Measurements from ENCODE around the gene CXorf58.
"Not testable (repeated sequence)": the region's sequence is repeated elsewhere in the genome, so short reads cannot be mapped to it uniquely, and the experiment has no call there.

The CXorf58 gene

GRCh38 chrX:23888887-23889501 is 18.8 kb upstream of the CXorf58 start:
- no peak for DNase-seq (ENCODE audit: low read depth)
- TF ChIP-seq CTCF (IDR thresholded peaks at IDR 0.05; ENCODE audit: insufficient read depth, low read depth, low read length, missing control alignments): no peak
- no peak overlapping the region for H3K4me3 ChIP-seq (ENCODE audit: low read depth, low read length)

GRCh38 chrX:23890933-23891332 is 16.9 kb upstream of the CXorf58 start:
- H3K4me3 ChIP-seq (ENCODE audit: low read depth, low read length): no peak overlapping the region
- no peak for TF ChIP-seq CTCF (IDR thresholded peaks at IDR 0.05; ENCODE audit: insufficient read depth, low read depth, low read length, missing control alignments)
- no peak for DNase-seq (ENCODE audit: low read depth)

GRCh38 chrX:23894993-23895392 is 12.8 kb upstream of the CXorf58 start:
- DNase-seq (ENCODE audit: low read depth); H3K4me3 ChIP-seq (ENCODE audit: low read depth, low read length): not testable (repeated sequence)

GRCh38 chrX:23896539-23896938 is 11.3 kb upstream of the CXorf58 start:
- not testable (repeated sequence) for DNase-seq (ENCODE audit: low read depth); H3K4me3 ChIP-seq (ENCODE audit: low read depth, low read length)

- TF ChIP-seq CTCF (IDR thresholded peaks at IDR 0.05; ENCODE audit: insufficient read depth, low read depth, low read length, missing control alignments): no peak
- DNase-seq (ENCODE audit: low read depth): no peak
- H3K4me3 ChIP-seq (ENCODE audit: low read depth, low read length): no peak overlapping the region
These were observed 10.8 kb upstream of the CXorf58 start for GRCh38 chrX:23896981-23897380.

GRCh38 chrX:23898412-23898959 is 9.3 kb upstream of the CXorf58 start:
- no peak for DNase-seq (ENCODE audit: low read depth)
- TF ChIP-seq CTCF (IDR thresholded peaks at IDR 0.05; ENCODE audit: insufficient read depth, low read depth, low read length, missing control alignments): no peak
- no peak overlapping the region for H3K4me3 ChIP-seq (ENCODE audit: low read depth, low read length)

GRCh38 chrX:23900220-23900797 is 7.5 kb upstream of the CXorf58 start:
- no peak for DNase-seq (ENCODE audit: low read depth)
- no peak for TF ChIP-seq CTCF (IDR thresholded peaks at IDR 0.05; ENCODE audit: insufficient read depth, low read depth, low read length, missing control alignments)
- no peak overlapping the region for H3K4me3 ChIP-seq (ENCODE audit: low read depth, low read length)

- H3K4me3 ChIP-seq (ENCODE audit: low read depth, low read length): no peak overlapping the region
- DNase-seq (ENCODE audit: low read depth): peak; percentile 46
- no peak for TF ChIP-seq CTCF (IDR thresholded peaks at IDR 0.05; ENCODE audit: insufficient read depth, low read depth, low read length, missing control alignments)
These were observed 6.7 kb upstream of the CXorf58 start for GRCh38 chrX:23901060-23901459.
